Hematopoietic multipotent progenitor cell (in vitro differentiated cells): ENCODE data around the gene KIF1A. TPM values are rescaled to one million over a fixed set of nuclear protein-coding genes. Genes with fewer than 3 reads are reported as not detected.
"Not testable (repeated sequence)": the region's sequence is repeated elsewhere in the genome, so short reads cannot be mapped to it uniquely, and the experiment has no call there.

Experiments used
- DNase-seq, 3 donors: peaks; one replicate each; pipeline ENCODE4 v3.0.0-alpha.2; 2011 to 2015; ENCODE audit warnings: low read depth in 2 of 3, low spot score in 2 of 3
- total RNA-seq: library from RNA; depleted of rRNA; stranded (reverse); fragments of >200 nt; gene quantifications from one replicate; pipeline ENCODE4 v1.2.3, GENCODE V29; 2012

Gene KIF1A
- total RNA-seq, 1 donor: not detected

DNA sequence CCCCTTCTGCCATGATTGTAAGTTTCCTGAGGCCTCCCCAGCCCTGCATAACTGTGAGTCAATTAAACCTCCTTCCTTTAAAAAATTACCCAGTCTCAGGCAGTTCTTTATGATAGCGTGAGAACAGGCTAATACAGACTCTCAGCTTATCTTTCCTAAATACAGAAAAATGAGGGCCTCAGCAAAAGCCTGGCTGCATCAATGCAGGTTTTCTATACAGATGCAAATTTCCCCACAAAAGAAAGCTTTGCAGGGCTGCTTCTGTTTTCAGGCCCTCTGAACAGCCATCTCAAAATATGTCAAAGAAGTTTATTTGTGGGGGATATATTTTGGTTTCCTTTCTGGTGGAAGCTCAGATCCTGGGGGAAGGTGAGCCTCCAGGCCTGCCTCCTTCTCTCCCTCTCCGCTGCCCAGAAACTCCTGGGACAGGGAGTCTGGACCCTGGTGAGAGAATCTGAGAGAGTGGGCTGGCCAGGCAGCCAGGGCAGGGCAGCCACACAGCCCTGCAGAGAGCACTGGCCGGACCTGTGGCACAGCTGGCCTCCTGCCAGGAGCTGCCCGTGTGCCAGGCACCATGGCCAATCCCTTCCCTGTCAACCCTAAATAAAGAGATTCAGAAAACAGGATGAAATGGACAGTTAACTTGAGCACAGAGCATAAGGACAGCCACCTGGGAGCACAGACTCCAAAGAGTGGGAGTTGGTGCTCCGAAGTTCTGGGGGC is 27.0 kb upstream of the KIF1A start:
- DNase-seq: no peak

DNA sequence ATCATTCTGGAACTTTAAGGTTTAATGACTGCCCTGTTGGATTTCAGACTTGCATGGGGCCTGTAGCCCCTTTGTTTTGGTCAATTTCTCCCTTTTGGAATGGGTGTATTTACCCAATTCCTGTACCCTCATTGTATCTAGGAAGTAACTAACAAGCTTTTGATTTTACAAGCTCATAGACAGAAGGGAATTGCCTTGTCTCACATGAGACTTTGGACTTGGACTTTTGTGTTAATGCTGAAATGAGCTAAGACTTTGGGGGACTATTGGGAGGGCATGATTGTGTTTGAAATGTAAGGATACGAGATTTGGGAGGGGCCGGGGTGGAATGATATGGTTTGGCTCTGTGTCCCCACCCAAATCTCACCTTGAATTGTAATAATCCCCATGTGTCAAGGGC is 26.3 kb upstream of the KIF1A start:
- DNase-seq: not testable (repeated sequence)

DNA sequence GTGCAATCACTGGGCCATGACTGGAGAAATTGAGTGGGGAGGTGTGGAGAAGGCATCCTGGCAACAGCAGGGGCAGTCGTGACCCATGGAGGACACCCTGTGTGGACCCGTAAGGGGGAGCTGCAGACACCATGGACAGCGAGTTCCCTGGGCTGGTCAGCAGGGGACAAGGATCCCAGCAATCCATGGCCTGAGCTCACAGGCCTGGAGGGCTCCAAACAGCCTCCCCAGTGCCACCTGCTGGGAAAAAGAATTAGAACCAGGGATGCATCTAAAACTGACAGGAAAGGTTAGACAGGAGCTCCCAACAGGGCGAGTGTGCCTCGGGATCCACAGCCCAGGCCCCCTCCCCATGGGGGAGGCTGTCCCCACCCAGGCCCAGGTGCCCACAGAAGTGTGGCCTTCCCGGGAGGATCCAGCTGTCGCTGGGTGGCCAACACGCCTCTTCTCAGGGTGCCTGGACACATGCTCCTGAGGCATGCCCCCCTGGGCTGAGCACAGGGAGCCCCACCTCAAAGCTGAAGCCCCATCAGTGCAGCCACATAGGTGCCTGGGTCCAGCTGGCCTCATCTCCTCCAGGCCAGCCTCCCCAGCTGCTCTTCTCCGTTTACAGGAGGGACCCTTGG is 20.5 kb upstream of the KIF1A start:
- peak in 1 of 3 donors; percentile 50 for DNase-seq

DNA sequence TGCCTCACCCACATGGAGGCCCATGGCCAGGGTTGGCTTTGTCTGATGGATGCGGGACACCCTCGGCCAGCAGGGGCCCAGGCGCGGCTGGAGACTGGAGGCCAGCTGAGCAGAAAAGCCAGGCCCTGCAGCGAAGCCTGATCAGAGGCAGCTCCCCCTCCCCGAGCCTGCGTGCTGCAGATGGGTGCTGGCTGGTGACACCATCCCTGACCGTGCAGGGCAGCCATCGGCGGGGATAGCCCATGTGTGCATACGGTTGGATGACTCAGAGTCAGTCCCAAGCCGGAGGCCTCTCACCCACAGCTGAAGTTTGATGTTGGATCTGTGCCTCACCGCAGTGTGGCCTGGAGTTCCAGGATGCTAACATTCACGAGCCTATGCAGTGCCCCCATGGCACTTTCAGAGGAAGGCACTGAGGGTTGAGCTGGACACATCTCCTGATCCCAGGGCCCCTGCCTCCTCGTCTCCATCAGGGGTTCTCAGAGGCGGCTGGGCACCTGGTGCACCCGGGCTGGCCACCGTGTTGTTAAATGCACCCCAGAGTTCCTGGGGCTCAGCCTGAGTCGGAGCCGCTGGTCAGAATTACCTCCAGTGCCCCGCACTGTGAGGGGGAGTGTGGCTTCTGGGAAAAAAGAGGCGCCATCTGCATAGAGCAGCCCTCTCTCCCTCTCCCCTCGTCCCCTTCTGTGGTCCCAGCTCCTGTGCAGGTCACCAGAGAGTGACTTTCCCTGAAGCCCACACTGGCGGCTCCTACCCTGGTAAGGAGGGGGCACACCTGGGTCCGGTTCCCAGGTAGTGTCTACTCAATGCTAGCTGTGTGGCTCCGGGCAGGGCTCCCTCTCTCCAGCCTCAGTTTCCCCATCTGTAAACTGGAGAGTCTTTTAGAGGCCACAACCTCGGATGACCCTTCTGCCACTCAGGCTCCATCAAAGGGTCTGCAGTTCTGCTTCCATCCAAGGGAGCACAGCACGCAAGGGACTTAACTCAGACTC is 19.4 kb upstream of the KIF1A start:
- no peak for DNase-seq

GRCh38 chr2:240837621-240838020 is 17.6 kb upstream of the KIF1A start:
- DNase-seq: no peak

DNA sequence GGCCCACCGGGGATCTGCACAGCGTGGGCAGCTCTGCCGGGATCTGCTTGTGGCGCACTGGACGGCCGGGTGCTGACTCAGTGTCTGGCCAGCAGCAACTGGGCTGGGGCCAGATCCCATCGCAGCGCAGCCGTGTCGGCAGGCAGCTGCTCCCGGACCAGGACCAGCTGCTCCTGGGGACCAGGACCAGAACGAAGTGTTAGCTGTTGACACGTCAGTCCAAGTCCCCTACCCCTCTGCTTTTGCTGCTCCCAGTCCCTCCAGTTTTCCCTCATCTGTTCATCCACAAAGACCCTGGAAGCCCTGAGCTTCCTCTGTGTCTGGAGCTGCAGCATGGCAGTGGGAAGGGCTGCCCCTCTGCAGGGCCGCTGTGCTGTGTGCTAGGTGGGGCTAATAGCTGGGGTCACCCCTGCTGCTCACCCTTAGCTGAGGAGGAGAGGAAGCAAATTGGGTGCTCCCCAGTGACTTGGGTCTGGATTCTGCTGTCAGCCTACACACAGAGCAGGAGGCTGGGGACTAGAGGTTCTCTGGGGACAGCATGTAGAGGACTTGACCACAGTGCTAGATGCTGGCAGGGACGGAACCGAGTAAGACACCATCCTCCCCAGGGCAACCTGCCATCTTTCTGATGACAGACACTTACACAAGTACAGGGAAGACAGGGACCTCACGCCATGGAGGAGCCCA is 16.9 kb upstream of the KIF1A start:
- DNase-seq: no peak

- DNase-seq: no peak
Observed at GRCh38 chr2:240835528-240835927, 15.5 kb upstream of the KIF1A start.

DNA sequence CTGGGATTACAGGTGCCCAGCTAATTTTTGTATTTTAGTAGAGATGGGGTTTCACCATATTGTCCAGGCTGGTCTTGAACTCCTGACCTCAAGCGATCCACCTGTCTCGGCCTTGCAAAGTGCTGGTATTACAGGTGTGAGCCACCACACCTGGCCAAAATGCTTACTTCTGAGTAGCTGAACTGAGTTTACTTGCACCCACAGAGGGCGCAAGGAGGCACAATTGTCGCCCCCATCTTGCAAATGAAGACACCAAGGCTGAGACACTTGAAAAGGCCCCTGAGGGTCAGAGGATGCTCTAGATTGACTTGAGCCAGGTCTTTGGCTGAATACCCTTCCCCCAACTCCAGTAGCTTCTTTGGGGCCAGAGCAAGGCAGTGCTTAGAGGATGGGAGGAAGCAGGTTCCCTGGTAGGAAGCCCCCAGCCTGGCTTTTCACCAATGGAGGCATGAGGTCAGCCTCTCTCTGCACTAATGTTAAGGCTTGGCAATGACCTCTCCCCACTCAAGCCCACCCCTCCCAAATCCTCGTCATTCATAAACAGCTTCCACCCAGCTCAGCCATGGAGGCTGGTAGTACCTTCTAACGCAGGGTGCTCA is 14.5 kb upstream of the KIF1A start:
- no peak for DNase-seq

DNA sequence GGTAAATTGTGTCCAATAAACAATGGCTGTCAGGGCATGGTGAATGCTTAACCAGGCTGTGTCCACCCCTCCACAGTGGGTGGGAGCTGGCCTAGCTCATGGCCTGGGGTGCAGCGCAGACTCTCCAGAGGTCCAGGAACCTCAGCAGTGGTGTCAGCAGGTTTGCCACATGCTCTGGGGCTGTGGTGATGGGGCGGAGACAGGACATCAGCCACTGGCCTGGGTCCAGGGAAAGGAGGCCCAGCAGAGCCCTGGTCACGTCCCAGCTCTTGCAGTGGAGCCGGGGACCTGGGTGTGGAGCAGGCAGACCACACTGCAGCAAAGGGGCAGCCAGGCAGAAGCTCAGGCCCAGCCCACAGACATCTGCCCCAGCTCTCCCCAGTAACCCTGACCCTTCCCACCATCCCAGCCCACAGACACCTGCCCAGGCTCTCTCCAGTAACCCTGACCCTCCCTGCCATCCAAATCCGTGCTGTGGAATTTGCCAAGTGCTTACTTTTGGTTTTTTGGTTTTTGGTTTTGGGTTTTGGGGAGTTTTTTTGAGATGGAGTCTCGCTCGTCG is 13.8 kb upstream of the KIF1A start:
- no peak for DNase-seq

GRCh38 chr2:240832921-240833494 is 13.0 kb upstream of the KIF1A start:
- no peak for DNase-seq

- peak; percentile 95 to 99 (median 97) for DNase-seq
Observed at GRCh38 chr2:240832205-240832727, 12.2 kb upstream of the KIF1A start.

DNA sequence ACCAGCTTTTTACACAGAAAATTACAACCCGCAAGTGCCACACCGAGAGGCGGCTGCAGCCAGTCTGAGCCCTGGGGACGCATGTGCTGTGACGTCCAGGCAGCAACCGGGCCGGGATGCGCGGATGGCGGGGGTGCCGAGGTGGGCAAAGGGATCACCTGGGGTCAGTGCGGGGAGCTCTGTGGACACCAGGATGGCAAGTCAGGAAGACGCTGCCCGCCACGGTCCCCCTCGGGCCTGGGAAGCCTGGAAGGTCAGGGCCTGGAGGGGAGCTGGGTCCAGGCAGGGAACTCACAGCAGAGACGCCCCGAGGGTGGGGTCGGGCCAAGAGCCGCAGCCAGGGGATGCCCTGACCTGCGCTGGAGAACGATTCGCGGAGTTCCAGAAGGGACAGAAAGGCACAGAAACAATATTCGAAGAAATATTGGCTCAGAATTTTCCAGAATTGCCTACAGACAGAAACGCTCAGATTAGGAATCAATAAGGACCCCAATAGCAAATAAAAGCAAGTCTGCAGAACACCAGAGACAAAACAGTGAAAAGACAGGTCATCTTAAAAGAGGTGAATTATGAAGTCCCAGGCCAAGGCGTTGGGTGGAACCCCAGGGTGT is 11.7 kb upstream of the KIF1A start:
- no peak for DNase-seq

GRCh38 chr2:240825476-240825875 is 5.5 kb upstream of the KIF1A start:
- no peak for DNase-seq

DNA sequence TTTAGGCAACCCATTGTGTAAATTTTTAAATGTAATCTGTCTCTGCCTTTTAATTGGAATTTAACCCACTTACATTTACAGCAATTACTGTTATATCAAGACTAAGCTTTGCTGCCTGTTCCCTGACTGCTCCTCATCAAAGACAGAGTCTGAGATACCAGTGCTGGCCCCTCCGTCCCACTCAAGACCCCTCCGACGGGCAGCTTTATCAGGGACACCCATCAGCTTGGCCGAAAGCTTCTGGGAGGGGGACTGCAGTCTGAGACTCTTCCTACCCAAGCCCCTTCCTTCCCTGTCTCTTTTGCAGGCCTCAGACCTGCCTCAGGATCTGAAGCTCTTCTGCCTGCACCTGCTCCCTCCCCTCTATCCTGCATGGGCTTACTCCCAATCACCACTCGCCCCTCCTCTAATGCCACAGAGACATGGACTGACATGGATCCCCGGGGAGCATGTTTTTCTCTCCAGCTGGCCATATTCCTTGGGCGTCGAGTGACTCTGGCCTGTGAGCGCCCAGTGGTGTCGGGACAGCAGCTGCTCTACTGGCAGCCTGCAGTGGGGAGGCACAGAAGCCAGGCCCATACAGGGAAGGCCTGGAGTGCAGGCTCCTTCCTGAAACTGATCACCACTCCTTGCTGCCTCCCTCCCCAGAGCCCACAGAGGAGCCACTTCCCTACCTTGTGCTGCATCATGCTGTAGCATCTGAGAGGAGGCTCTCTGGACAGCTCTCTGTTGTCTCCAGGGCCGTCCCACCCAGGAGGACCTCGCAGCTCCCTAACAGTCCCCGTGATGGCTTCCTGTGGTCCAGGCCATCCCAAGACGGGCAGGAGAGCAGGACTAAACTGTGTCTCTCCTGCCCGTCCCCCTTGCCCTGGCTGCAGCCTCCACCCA is 3.7 kb upstream of the KIF1A start:
- no peak for DNase-seq

- no peak for DNase-seq
Observed at GRCh38 chr2:240822280-240822847, 2.3 kb upstream of the KIF1A start.

GRCh38 chr2:240821429-240821778 is 1.4 kb upstream of the KIF1A start:
- no peak for DNase-seq

GRCh38 chr2:240820607-240821428 is 799 bp upstream of the KIF1A start:
- DNase-seq: peak in 1 of 3 donors; percentile 24
